ENCODE results near the gene MPP2.

MPP2 gene

DNA sequence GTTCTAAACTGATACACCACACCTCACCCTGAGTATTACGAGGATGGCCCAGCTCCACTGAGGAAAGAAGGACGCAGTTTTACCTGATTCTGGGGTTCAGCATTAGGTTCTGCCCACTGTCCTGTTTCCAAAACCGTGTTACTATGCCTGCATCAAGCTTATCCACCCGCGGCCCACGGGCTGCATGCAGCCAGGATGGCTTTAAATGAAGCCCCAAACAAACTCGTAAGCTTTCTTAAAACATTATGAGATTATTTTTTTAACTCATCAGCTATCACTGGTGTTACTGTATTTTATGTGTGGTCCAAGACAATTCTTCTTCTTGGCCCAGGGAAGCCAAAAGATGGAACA, 64.4 kb downstream of the MPP2 start:
- no peak for DNase-seq

DNA sequence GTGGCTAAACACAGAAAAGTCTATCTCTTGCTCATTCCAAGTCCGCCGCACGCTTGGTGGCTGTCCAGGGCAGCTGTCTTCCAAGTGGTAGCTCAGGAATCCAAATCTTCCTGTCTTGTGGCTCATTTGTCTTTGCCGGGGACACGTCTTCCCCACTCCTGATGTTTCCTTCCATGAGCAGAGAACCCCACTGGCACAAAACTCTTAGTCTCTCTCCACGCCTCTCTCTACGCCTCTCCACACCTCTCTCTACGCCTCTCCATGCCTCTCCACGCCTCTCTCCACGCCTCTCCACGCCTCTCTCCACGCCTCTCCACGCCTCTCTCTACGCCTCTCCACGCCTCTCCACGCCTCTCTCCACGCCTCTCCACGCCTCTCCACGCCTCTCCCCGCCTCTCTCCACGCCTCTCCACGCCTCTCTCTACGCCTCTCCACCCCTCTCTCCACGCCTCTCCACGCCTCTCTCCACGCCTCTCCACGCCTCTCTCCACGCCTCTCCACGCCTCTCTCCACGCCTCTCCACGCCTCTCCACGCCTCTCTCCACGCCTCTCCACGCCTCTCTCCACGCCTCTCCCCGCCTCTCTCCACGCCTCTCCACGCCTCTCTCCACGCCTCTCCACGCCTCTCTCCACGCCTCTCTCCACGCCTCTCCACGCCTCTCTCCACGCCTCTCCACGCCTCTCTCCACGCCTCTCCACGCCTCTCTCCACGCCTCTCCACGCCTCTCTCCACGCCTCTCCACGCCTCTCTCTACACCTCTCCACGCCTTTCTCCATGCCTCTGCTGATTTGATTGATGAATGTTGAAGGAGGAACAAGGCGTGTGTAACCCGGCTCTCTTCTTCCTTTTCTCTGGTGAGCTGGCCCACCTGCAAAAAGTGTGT, 65.0 kb downstream of the MPP2 start:
- DNase-seq = peak; percentile 25

DNA sequence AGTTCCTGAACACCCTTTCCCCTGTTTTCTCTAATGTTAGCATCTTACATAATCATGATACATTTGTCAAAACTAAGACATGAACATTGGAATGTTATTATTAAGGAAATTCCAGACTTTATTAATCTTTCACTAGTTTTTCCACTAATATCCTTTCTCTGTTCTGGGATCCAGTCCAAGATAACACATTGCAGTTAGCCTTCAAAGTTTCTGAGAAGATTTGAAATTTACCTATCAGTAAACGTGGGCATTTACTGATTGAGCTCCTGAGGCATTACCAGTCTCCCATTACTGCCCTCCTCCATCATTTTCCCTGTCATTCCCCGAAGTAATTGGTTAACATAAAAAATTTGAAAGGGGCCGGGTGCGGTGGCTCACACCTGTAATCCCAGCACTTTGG, 66.1 kb downstream of the MPP2 start:
- no peak for DNase-seq

DNA sequence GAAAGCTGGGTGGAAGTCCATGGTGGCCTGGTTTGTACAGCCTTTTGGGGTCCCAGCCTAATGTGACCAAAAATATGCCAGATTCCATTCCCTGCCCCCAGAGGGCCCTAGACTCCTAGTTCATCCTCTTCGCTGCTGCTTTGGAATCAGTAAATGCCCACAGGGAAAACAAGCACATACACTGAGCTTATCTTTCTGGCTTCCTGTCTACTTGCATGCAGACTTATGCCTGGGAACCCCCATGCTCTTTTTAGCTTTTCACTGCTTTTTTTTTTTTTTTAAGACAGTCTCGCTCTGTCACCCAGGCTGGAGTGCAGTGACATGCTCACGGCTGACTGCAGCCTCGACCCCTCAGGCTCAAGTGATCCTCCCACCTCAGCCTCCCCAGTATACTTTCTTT, 66.5 kb downstream of the MPP2 start:
- peak; percentile 9 for DNase-seq

DNA sequence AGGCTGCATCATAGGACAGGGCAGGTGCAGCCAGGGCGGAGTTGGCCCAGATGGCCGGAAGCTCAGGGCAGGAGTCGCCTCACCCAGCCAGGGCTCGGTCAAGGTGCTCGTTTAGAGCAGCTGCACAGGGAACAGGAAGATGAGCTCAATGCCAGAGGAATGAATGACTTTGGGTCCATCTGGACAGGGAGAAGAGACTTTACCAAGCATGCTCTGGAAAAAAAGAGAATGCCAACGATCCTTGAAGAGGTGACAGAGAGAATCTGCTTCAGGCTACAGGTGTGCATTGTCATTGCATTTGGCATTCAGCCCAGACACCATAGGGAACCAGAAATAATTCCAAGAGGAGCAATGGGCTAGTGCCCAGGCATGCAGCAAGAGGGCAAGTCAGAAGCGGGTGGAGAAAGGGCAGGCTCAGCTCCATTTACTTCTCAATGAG, 67.6 kb downstream of the MPP2 start:
- DNase-seq = no peak

DNA sequence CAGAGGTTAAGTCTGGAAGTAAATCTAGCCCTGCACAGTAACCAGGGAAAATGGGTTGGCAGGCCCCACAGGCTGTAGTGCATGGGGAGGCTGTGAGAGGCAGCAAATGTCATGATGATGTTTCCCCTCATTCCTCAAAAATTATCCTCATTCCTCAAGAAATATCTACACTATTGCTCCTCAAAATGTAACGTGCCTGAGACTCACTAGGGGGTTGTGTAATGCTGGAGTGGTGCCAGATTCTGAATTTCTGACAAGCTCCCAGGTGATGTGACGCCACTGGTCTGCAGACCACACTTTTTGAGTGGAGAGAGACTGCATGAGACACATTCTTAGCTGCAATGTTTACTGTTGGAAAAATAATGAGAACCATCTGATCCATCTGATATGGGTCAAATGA, 73.2 kb downstream of the MPP2 start:
- DNase-seq = peak; percentile 84

DNA sequence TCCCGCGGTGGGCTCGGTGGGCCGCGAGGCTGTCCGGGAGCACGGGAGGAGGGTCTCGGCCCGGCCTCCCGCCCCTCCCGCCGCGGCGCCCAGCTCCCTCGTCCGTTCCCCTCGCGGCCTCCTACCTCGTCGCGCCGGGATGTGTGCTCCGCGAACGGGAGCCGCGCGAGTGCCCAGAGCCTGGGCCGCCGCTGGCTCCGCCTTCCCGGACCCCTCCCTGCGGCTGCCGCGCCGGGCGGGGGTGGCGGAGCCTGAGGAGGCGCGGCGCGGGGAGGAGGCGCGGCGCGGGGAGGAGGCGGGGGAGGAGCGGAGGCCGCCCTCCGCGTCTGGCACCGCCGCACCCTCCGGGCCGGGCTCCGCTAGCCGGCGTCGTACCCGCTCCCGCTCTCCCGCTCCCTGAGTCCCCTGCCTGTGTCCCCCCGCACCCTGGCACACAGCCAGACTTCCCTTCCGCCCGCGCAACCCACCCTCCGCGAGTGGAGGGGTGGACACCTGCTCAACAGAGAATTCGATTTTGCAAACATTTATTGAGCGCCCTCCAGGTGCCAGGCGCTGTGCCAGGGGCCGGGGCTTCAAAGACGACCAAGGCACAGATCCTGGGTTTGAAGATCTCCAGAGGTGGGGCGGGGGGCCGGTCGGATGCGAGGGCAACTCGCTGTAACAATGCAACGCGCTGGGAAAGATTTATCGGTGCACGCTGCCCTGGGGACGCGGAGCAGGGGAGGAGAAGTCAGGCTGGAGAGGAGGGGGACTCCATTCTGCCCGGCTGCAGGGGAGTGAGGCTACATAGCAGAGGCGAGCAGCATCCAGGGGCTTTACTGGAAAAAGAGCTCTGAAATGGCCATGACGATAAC, 74.1 kb downstream of the MPP2 start, which contains the start of gene MPP3:
Gene MPP3, minus strand, starts transcription at position 171 of the 854 bp plus-strand sequence. CDS start 1,240 bp downstream, outside the sequence.
- DNase-seq = peak; percentile 65

DNA sequence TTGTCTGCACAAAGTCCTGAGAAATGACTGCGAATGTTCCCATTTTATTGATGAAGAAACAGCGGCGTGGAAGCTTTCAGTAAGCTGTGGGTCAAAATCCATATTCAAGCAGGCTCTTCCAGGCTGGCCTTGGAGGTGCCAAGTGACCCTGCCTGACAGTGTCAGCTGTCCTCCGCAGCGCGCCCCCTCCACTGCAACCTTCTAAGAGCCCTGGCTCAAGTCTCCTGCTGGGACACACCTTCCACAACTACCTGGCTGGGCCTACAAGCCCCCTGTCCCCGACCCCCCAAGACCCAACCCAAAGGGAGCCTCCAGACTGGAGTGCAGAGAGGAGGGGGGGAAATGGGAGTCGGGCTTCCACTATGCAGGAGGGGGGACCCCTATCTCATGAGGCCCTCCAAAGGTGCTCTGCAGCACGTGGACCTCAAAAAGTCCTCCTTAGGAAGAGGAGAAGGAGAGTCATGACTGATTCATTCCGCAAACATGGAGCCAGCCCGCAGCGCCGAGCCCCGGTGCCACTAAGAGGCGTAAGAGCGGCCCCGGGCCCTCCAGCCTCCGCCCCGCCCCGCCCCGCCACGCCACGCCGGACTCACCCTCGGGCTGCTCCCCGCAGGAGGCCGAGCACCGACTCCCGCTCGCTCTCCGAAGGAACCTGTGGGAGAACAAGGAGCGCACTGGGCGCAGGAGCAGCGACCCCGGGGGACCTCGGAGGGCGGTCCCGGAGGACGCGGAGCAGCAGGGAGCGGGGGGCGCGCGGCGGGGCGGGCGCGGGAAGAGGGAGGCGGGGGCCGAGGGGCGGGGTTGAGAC, 75.0 kb downstream of the MPP2 start:
- DNase-seq = peak; percentile 70

DNA sequence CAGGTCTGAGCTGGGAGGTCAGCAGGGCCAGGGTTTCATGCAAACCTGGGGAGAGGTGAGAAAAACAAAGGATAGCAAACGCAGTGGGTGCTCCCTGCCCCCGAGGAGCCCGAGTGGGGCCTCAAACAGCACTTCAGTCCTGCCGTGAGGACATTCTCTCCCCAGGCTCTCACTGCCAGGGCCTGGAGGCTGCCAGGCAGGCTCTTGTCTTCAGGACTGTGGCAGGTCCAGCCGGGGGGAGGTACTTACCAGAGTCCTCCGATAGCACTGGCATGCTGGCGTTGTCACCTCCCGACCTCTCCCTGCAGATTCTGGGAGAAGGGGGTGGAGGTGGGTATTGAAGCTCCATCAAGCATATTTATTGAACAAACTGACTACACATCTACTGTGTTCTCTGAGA, 75.7 kb downstream of the MPP2 start:
- no peak for DNase-seq

DNA sequence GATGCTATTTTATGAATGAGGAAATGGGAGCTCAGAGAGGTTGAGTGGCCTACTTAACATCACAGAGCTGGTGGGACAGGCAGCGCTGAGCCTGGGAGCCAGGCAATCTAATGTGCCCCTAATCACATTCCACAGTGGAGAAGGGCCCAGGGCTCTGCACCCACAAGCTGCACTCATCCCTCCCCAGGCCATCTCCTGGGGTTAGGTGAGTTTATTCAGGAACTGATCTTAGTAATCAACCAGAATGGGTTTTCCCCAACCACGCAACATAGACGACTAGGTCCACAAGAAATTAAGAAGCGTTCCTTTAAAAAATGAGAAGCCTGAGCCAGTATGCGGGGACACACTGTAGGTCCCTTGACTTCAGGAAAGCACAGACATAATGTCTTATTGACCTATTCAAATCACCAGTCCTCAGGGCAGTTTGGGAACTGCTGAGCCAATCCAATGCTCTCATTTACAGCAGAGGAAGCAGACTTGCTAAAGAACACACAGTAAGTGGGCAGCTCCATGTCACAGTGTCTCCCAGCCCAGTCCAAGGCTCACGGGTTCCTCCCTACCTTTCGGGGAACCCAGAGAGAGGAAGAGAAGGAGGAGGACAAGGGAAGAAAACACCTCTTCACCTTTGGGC, 76.7 kb downstream of the MPP2 start:
- DNase-seq = no peak

DNA sequence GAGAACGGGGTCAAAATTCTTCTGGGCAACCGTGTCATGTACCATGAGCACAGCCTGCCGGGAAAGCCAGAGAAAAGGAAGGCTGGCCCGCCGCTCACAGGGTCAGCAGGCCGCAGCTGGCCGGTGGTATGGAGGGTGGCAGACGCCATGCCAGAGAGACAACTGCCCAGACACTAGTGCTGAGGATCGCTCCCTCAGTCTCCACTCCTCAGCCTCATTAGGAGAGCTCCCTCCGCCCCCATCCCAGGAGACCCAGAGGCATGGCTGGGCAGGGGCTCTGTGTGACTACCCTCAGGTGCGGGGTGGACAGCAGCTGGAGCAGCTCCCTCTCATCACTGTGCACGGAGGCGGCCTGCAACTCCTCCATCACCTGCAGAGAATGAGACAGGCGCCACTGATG, 77.6 kb downstream of the MPP2 start:
- DNase-seq = no peak

DNA sequence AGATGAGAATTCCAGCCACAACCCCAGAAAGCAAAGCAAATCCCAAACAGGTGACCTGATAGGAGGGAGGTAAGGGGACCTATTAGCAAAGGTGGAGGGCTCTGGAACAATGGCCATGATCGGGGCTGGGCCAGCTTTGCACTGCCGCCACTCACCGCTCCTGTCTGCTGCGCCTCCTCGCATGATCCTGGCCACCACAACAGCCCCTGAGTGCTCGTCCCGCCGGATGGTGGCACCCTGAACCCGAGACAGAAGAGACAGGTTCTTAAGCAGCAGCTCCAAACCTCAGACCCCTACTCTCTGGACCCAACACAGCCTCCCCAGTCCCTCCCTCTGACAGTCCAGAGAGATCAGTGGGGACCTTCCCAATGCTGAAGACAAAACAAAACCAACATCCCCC, 79.7 kb downstream of the MPP2 start:
- DNase-seq = no peak

DNA sequence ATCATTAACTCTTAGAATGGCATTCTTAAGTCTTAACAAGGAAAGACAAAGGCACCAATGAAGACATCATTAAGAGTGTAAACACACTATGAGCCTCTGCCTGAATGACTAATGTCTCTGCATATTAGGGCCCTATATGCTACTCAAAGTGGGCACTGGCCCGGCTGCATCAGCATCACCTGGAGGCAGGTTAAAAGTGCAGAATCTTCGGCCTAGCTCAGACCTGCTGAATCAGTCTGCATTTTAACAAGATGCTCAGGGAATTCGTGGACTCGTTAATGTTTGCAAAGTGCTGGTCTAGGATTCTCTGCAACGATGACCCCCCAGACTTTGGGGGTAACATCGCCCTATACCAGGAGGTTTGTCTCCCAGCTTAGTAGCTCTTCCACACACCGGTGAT, 81.1 kb downstream of the MPP2 start:
- DNase-seq = no peak

DNA sequence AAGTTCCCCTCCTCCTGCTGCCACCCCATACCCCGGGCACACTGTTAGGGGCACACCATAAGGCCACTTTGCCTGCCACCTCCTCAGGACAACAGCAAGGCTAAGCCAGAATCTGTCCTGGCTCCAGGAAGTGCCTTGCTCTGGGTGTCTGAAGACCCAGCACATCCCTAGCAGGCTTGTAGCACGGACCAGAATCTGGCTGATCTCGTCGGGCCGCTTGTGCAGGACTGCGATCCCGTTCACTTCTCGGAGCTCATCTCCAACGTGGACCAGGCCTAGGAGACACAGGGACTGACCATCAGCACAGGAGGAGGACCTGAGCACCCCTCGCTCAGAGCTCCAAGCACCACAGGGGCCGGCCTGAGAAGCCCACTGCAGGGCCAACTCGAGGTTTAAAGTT, 81.8 kb downstream of the MPP2 start:
- DNase-seq = no peak
